Activated CD8-positive, alpha-beta T cell treated with anti-CD3 and anti-CD28 coated beads for 36 hours (primary cell): ENCODE measurements around the gene KCNQ5. TPM values are rescaled to one million over a fixed set of nuclear protein-coding genes. Genes with fewer than 3 reads are reported as not detected.

Experiments used
- ATAC-seq: fragments of 200-7000 bp; cut with Tn5 transposase; one replicate; pipeline ENCODE4 v1.10.0; 2021; ENCODE audit warnings: mild to moderate bottlenecking, moderate library complexity
- CTCF ChIA-PET: fragments of 350-600 bp; sonication (Branson Sonifier 250); formaldehyde crosslinking; loops from one replicate; lab custom pipeline; 2021; ENCODE audit warnings: antibody characterized with exemption; lab: Charles Lee
- POLR2A ChIA-PET: fragments of 350-600 bp; sonication (Branson Sonifier 250); formaldehyde crosslinking; loops from one replicate; lab custom pipeline; 2021; ENCODE audit warnings: antibody characterized with exemption; lab: Charles Lee
- DNase-seq: peaks from one replicate; pipeline ENCODE4 v3.0.0-alpha.2; 2020
- H3K27ac Mint-ChIP-seq: one replicate; pipeline ENCODE4 v1.8.0; 2021; ENCODE audit warnings: mild to moderate bottlenecking, mixed read lengths
- H3K27me3 Mint-ChIP-seq: one replicate; pipeline ENCODE4 v1.8.0; 2021; ENCODE audit warnings: mixed read lengths
- H3K36me3 Mint-ChIP-seq: one replicate; pipeline ENCODE4 v1.8.0; 2021; ENCODE audit warnings: low read depth, mixed read lengths
- H3K4me1 Mint-ChIP-seq: one replicate; pipeline ENCODE4 v1.8.0; 2021; ENCODE audit warnings: low read depth, mixed read lengths
- H3K4me3 Mint-ChIP-seq: one replicate; pipeline ENCODE4 v1.8.0; 2021; ENCODE audit warnings: mild to moderate bottlenecking, moderate library complexity, mixed read lengths
- H3K9me3 Mint-ChIP-seq: one replicate; pipeline ENCODE4 v1.8.0; 2021; ENCODE audit warnings: mixed read lengths
- intact Hi-C: fragments of 100-400 bp; cut with micrococcal nuclease; formaldehyde crosslinking; loops from one replicate; pipeline ENCODE4 v1.10.0; 2022
- total RNA-seq, 2 experiments: library from RNA; stranded (reverse); gene quantifications; one replicate each; pipeline ENCODE4 v1.2.3, GENCODE V29; 2021
- TF ChIP-seq, protein P1 (sequence below): fragments of 200-600 bp; IDR thresholded peaks from one replicate; pipeline ENCODE4 v1.8.0; 2022; ENCODE audit warnings: antibody characterized with exemption, mild to moderate bottlenecking

KCNQ5 gene
- total RNA-seq, 2 experiments from 2014 or later, result 14.6 to 14.9 TPM

DNA sequence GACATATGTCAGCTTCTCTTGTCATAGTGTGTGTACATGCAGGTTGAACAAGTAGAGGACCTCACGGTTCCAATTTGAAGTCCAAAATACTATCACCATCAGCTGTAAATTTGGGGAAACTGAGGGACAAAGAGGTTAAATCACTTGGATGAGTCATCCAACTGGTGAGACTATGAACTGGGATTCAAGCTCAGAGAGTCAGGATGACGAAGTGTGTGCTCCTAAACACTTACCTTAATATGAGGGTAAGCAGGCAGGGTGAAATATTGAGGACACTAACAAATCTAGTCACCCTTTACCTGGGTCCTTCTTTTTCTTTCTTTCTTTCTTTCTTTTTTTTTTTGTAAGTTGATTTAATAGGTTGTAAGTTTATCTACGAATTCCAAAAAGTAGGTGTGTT, 198.3 kb downstream of the KCNQ5 start:
- CTCF ChIA-PET, result no interaction called here
- peaks cover 3% of the 10 kb centered on the region for H3K36me3 Mint-ChIP-seq
- intact Hi-C loops, result loop anchor here (10.0 kb wide), 1 partner anchor 195 kb away; the partner anchor contains the start of gene KCNQ5
- peaks cover 10% of the 10 kb centered on the region for H3K4me1 Mint-ChIP-seq
- no peak overlapping the region for H3K27ac Mint-ChIP-seq
- H3K9me3 Mint-ChIP-seq, result no peaks in the 10 kb centered on the region
- H3K27me3 Mint-ChIP-seq, result no peaks in the 10 kb centered on the region
- POLR2A ChIA-PET, result no interaction called here
- no peak for DNase-seq
- TF ChIP-seq, protein P1, sequence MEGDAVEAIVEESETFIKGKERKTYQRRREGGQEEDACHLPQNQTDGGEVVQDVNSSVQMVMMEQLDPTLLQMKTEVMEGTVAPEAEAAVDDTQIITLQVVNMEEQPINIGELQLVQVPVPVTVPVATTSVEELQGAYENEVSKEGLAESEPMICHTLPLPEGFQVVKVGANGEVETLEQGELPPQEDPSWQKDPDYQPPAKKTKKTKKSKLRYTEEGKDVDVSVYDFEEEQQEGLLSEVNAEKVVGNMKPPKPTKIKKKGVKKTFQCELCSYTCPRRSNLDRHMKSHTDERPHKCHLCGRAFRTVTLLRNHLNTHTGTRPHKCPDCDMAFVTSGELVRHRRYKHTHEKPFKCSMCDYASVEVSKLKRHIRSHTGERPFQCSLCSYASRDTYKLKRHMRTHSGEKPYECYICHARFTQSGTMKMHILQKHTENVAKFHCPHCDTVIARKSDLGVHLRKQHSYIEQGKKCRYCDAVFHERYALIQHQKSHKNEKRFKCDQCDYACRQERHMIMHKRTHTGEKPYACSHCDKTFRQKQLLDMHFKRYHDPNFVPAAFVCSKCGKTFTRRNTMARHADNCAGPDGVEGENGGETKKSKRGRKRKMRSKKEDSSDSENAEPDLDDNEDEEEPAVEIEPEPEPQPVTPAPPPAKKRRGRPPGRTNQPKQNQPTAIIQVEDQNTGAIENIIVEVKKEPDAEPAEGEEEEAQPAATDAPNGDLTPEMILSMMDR, result no peak
- H3K4me3 Mint-ChIP-seq, result no peak overlapping the region
- ATAC-seq, result no peak

DNA sequence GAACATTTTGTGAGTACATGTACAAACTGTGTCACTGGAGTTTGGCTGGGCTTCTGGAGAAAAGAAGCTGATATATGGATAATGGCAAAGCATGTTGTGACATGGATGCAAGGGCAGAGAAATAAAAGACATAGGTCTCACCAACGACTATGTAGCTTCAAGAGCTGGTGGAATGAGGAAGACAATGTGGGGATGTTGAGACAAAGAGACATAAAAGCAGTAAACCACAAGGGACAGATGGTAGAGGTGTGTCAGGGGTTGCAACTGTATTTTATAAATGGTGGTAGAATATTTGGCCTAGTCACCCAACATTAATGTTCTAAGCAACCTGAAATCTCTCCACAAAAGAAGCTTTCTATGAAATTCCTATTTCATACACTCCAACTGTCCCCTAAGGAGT, 199.0 kb downstream of the KCNQ5 start:
- ChIA-PET POLR2A (no interaction called here), CTCF (no interaction called here)
- TF ChIP-seq, protein P1, result no peak
- Mint-ChIP-seq H3K36me3 (peaks cover 3% of the 10 kb centered on the region), H3K4me1 (peaks cover 16% of the 10 kb centered on the region), H3K27me3 (no peaks in the 10 kb centered on the region), H3K4me3 (no peak overlapping the region), H3K27ac (no peak overlapping the region), H3K9me3 (no peaks in the 10 kb centered on the region)
- ATAC-seq (no peak), DNase-seq (no peak)
- intact Hi-C loops, result loop anchor here (10.0 kb wide), 1 partner anchor 196 kb away; the partner anchor contains the start of gene KCNQ5

- no peak for DNase-seq
- Mint-ChIP-seq H3K27ac (no peak overlapping the region), H3K27me3 (no peaks in the 10 kb centered on the region), H3K9me3 (no peaks in the 10 kb centered on the region), H3K4me3 (no peak overlapping the region), H3K36me3 (peaks cover 3% of the 10 kb centered on the region), H3K4me1 (peaks cover 24% of the 10 kb centered on the region)
- CTCF ChIA-PET, result no interaction called here
- intact Hi-C loops, result loop anchor here (10.0 kb wide), 1 partner anchor 197 kb away; the partner anchor contains the start of gene KCNQ5
- ATAC-seq, result no peak
- POLR2A ChIA-PET, result no interaction called here
- TF ChIP-seq, protein P1, result no peak
These were observed 200.2 kb downstream of the KCNQ5 start for GRCh38 chr6:72822023-72822422.

DNA sequence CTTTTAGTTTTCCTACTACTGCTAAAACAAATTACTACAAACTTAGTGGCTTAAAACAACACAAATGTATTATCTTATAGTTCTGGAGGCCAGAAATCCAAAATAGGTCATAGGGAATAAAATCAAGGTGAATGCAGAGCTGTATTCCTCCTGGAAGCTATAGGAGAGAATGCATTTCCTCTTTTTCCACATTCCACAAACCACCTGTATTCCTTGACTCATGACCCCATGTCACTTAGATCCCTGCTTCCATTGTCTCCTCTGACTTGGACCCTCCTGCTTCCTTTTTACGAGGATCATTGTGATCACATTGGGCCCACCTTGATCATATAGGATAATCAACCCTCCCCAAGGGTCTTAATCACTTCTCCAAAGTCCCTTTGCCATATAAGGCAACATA, 200.8 kb downstream of the KCNQ5 start:
- H3K27me3 Mint-ChIP-seq, result no peaks in the 10 kb centered on the region
- H3K4me1 Mint-ChIP-seq, result peaks cover 29% of the 10 kb centered on the region
- no peak for DNase-seq
- TF ChIP-seq, protein P1, result no peak
- H3K27ac Mint-ChIP-seq, result no peak overlapping the region
- intact Hi-C loops, result loop anchor here (10.0 kb wide), 1 partner anchor 198 kb away; the partner anchor contains the start of gene KCNQ5
- ATAC-seq, result no peak
- POLR2A ChIA-PET, result no interaction called here
- H3K4me3 Mint-ChIP-seq, result no peak overlapping the region
- H3K9me3 Mint-ChIP-seq, result no peaks in the 10 kb centered on the region
- peaks cover 3% of the 10 kb centered on the region for H3K36me3 Mint-ChIP-seq
- CTCF ChIA-PET, result no interaction called here

DNA sequence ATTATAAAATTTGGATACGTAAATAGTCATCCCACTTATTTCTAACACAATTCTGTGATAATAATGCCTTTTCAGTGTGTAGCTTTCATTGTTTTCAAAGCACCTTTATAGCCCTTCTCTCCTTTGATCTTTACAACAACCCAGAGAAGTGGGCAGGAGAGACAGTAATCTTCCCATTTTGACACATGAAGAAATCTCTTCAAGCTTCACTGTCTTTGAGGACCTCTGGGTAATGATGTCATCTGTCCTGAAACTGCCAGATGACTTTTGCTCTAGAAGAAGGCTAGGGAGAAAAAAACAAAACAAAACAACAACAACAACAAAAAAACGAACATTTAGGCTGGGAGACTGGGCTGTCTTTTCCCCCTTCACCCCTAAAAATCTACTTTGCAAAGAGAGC, 203.0 kb downstream of the KCNQ5 start:
- Mint-ChIP-seq H3K4me1 (peaks cover 29% of the 10 kb centered on the region), H3K36me3 (peaks cover 11% of the 10 kb centered on the region), H3K27me3 (no peaks in the 10 kb centered on the region), H3K27ac (peak overlapping the region; percentile 65), H3K4me3 (no peak overlapping the region), H3K9me3 (peaks cover 5% of the 10 kb centered on the region)
- no peak for DNase-seq
- intact Hi-C loops, result loop anchor here (10.0 kb wide), 1 partner anchor 200 kb away; the partner anchor contains the start of gene KCNQ5
- CTCF ChIA-PET, result no interaction called here
- TF ChIP-seq, protein P1, result no peak
- no peak for ATAC-seq
- POLR2A ChIA-PET, result no interaction called here
